ENCODE data around the gene ARG1. TPM values are rescaled to one million over a fixed set of nuclear protein-coding genes. Genes with fewer than 3 reads are reported as not detected.

Gene ARG1
- total and polyA plus RNA-seq, 2 donors (not counting 1 experiment from before 2014, with no cell fraction given) = not detected

- no peak overlapping the region for H2AFZ ChIP-seq (ENCODE audit: low read length)
- H3K27ac ChIP-seq (ENCODE audit: insufficient read depth, low read length) = no peak overlapping the region
- TF ChIP-seq CTCF (conservative IDR thresholded peaks at IDR 0.05 in 1 of 2, IDR thresholded peaks at IDR 0.05 in 1 of 2; ENCODE audit: low read depth in 1 of 2, low read length in 2 of 2) (no peak), EZH2 (IDR thresholded peaks at IDR 0.05; ENCODE audit: low read length, missing control alignments) (no peak)
- H3K4me2 ChIP-seq (ENCODE audit: extremely low read depth, insufficient read depth, low read length) = no peak overlapping the region
- H3K9ac ChIP-seq (ENCODE audit: insufficient read depth, low read length) = no peak overlapping the region
- peaks cover 9% of the 10 kb centered on the region for H3K36me3 ChIP-seq (ENCODE audit: control insufficient read depth, insufficient read depth, low read length)
- H3K4me1 ChIP-seq (ENCODE audit: control insufficient read depth, extremely low read depth, insufficient read depth, low read length) = no peaks in the 10 kb centered on the region
- H3K27me3 ChIP-seq (ENCODE audit: control insufficient read depth, insufficient read depth, low read length) = no peaks in the 10 kb centered on the region
- H3K9me3 ChIP-seq (ENCODE audit: control insufficient read depth, insufficient read depth, low read depth, low read length) = no peaks in the 10 kb centered on the region
- no peaks in the 10 kb centered on the region for H4K20me1 ChIP-seq (ENCODE audit: control insufficient read depth, extremely low read depth, insufficient read depth, low read length)
- H3K4me3 ChIP-seq (replicated peaks in 1 of 4; ENCODE audit: control extremely low read depth in 1 of 4, insufficient read depth in 1 of 4, low read depth in 3 of 4, low read length in 4 of 4) = no peak overlapping the region
- no peaks in the 10 kb centered on the region for H3K79me2 ChIP-seq (ENCODE audit: control insufficient read depth, insufficient read depth, low read length)
- no peak for DNase-seq (ENCODE audit: low read depth in 2 of 2)
These were observed 19.9 kb downstream of the ARG1 start for GRCh38 chr6:131592935-131593334.

GRCh38 chr6:131594074-131594473 lies 21.0 kb downstream of the ARG1 start:
- Histone ChIP-seq H3K4me1 (ENCODE audit: control insufficient read depth, extremely low read depth, insufficient read depth, low read length) (no peaks in the 10 kb centered on the region), H4K20me1 (ENCODE audit: control insufficient read depth, extremely low read depth, insufficient read depth, low read length) (no peaks in the 10 kb centered on the region), H3K4me2 (ENCODE audit: extremely low read depth, insufficient read depth, low read length) (no peak overlapping the region), H3K36me3 (ENCODE audit: control insufficient read depth, insufficient read depth, low read length) (peaks cover 6% of the 10 kb centered on the region), H3K9ac (ENCODE audit: insufficient read depth, low read length) (no peak overlapping the region), H3K79me2 (ENCODE audit: control insufficient read depth, insufficient read depth, low read length) (no peaks in the 10 kb centered on the region), H2AFZ (ENCODE audit: low read length) (no peak overlapping the region), H3K27me3 (ENCODE audit: control insufficient read depth, insufficient read depth, low read length) (no peaks in the 10 kb centered on the region), H3K9me3 (ENCODE audit: control insufficient read depth, insufficient read depth, low read depth, low read length) (no peaks in the 10 kb centered on the region), H3K27ac (ENCODE audit: insufficient read depth, low read length) (no peak overlapping the region), H3K4me3 (replicated peaks in 1 of 4; ENCODE audit: control extremely low read depth in 1 of 4, insufficient read depth in 1 of 4, low read depth in 3 of 4, low read length in 4 of 4) (no peak overlapping the region)
- no peak for TF ChIP-seq CTCF (conservative IDR thresholded peaks at IDR 0.05 in 1 of 2, IDR thresholded peaks at IDR 0.05 in 1 of 2; ENCODE audit: low read depth in 1 of 2, low read length in 2 of 2)
- no peak for TF ChIP-seq EZH2 (IDR thresholded peaks at IDR 0.05; ENCODE audit: low read length, missing control alignments)
- DNase-seq (ENCODE audit: low read depth in 2 of 2) = no peak

GRCh38 chr6:131597446-131597845 lies 24.4 kb downstream of the ARG1 start:
- no peaks in the 10 kb centered on the region for H3K9me3 ChIP-seq (ENCODE audit: control insufficient read depth, insufficient read depth, low read depth, low read length)
- peaks cover 6% of the 10 kb centered on the region for H3K36me3 ChIP-seq (ENCODE audit: control insufficient read depth, insufficient read depth, low read length)
- peak in 1 of 2 donors; percentile 39 for TF ChIP-seq CTCF (conservative IDR thresholded peaks at IDR 0.05 in 1 of 2, IDR thresholded peaks at IDR 0.05 in 1 of 2; ENCODE audit: low read depth in 1 of 2, low read length in 2 of 2)
- TF ChIP-seq EZH2 (IDR thresholded peaks at IDR 0.05; ENCODE audit: low read length, missing control alignments) = no peak
- no peak overlapping the region for H3K27ac ChIP-seq (ENCODE audit: insufficient read depth, low read length)
- H3K79me2 ChIP-seq (ENCODE audit: control insufficient read depth, insufficient read depth, low read length) = no peaks in the 10 kb centered on the region
- peak in 1 of 2 donors; percentile 3 for DNase-seq (ENCODE audit: low read depth in 2 of 2)
- no peak overlapping the region for H3K4me2 ChIP-seq (ENCODE audit: extremely low read depth, insufficient read depth, low read length)
- no peak overlapping the region for H3K4me3 ChIP-seq (replicated peaks in 1 of 4; ENCODE audit: control extremely low read depth in 1 of 4, insufficient read depth in 1 of 4, low read depth in 3 of 4, low read length in 4 of 4)
- no peak overlapping the region for H2AFZ ChIP-seq (ENCODE audit: low read length)
- H4K20me1 ChIP-seq (ENCODE audit: control insufficient read depth, extremely low read depth, insufficient read depth, low read length) = no peaks in the 10 kb centered on the region
- H3K27me3 ChIP-seq (ENCODE audit: control insufficient read depth, insufficient read depth, low read length) = no peaks in the 10 kb centered on the region
- H3K9ac ChIP-seq (ENCODE audit: insufficient read depth, low read length) = no peak overlapping the region
- no peaks in the 10 kb centered on the region for H3K4me1 ChIP-seq (ENCODE audit: control insufficient read depth, extremely low read depth, insufficient read depth, low read length)

Data from fibroblast of lung (primary cell).